CMK (cell line): ENCODE results near the gene CHAC1.

Experiments used
- DNase-seq: peaks from one replicate; pipeline ENCODE4 v3.0.0-alpha.2; 2010; ENCODE audit warnings: low read depth

CHAC1 gene, protein sequence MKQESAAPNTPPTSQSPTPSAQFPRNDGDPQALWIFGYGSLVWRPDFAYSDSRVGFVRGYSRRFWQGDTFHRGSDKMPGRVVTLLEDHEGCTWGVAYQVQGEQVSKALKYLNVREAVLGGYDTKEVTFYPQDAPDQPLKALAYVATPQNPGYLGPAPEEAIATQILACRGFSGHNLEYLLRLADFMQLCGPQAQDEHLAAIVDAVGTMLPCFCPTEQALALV

DNA sequence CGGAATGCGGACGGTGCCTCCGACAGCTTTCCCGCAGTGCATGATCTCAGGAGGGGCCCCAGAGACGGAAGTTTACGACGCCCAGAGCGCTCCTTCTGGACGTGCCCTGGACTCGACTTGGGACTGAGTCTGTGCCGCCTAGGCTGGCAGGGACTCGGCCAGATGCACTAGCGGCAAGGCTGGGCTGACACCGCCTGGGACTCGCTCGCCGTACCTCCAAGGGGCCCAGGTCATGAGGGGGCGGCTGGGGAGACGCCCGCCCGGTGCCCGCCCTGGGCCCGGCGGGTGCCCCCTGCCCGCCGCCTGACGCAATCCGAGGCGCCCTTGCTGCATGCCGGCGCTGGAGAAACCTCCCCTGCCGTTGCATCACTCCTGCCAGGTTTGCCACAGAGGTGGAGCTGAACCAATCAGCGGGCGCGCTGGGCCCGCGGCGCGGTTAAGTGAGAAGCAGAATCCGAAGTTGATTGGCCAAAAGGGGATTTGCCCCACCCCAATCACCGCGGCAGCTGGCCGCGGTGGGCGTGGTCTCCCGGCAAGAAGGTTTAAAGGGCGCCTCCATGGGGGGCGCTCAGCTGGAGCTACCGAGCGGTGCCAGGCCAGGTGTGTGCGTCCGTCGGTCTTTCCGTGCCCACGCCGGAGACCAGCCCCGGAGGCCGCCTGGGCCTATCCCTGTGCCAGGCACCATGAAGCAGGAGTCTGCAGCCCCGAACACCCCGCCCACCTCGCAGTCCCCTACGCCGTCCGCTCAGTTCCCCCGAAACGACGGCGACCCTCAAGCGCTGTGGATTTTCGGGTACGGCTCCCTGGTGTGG, at the start of gene CHAC1:
Gene CHAC1, plus strand, starts transcription at position 571 of the 812 bp plus-strand sequence. Its CDS starts 113 bp downstream, at position 684.
- peak; percentile 91 for DNase-seq

DNA sequence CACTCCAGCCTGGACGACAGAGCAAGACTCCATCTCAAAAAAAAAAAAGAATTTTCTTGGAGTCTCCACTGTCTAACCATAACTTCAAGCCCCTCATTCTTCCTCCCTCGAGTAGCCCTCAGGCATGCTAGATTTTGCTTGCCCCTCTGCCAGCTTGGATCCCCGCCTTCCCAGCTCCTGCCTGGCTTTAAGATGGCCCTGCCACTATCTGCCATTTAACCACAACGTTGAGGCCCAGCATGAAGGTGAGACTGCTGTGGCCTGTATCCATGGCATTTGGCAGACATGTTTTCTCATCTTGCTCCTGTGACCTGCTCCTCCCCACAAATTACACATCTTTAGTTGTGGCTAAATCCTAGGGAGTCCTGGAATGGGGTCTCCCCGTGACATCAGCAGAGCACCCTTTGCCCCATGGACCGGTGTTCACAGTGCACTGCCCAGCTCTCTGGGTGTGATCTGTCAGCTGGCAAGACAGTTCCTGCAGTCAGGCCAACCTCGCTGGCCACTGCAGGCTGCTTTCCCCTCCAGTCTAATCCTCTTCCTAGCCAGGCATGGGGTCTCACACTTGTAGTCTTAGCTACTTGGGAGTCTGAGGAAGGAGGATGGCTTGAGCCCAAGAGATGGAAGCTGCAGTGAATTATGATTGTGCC, 48.6 kb upstream of the CHAC1 start:
- no peak for DNase-seq

DNA sequence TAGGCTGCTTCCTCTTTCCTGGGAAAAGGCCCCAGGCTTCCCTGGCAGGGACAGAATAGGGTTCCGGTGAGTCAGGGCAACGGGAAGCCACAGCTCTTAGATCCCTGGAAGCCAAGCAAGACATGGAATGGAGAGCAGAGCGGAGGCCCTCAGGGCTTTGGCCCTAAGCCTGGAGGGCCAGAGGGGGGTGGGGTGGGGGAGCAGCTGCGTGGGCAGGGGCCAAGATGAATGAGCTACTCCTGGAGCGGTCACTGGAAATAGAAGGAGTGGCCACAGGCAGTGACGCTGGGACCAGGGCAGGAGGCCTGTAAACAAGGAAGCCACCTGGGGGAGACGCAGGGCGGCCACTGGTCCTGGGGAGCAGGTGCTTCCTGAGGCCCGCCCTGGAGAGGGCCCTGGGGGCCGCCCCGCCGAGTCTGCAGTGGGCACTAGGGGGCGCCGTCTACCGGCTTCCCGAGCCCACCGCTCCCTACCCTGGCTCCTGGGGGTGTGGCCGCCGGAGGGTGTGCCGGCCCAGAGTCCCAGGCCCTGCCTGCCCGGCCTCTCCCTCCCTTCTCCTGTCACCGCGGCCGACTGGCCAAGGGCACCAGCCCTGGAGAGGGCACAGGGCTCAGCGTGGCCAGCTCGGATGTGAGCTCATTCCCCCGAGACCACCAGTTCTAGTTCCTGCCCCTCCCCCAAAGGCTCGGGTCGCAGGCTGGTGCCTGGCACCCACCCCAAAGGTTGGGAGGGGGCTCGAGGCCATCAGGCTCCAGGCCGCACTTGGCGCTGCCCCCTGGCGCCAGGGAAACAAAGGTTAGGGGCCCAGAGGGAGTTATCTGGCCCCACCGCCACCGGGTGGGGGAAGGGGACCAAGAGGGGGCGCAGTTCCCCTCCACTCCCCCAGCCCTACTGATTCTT, 46.9 kb upstream of the CHAC1 start:
- no peak for DNase-seq

DNA sequence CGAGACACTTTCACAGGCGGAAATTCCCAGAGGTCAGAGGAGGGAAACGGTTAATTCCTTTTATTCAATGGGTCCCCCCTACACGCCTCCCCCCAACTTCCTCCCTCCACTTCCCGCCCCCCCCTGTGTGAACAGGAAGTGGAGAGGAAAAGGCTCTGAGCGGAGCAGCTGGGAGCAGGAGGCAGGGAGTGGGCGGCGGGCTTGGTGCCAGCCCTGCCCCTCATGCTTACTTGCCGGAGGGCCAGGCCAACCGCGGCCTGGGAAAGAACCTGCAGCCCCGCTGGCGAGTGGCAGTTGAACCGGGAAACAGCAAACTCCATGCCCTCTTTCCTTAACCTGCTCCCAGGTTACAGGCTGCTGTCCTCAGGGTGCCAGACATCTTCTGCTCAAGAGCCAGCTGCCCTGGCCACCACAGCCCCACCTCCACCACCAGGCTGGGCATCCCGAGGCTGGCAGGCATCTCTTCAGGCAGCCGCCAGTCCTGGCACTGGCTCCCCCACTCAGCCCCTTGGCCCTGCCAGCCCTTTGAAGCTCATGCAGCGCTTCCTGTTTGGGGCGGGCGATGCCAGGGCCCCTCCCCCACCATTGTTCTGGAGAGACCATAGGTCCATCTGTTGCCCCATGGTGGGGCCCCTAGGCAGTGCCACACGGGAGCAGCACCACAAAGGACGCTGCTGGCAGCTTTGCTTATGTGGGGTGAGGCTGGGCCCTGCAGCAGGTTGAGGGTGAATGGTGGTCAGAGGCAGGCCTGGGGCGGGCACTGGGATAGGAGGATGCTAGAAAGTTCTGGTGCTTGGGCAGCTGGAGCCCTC, 46.1 kb upstream of the CHAC1 start:
- DNase-seq, result no peak

DNA sequence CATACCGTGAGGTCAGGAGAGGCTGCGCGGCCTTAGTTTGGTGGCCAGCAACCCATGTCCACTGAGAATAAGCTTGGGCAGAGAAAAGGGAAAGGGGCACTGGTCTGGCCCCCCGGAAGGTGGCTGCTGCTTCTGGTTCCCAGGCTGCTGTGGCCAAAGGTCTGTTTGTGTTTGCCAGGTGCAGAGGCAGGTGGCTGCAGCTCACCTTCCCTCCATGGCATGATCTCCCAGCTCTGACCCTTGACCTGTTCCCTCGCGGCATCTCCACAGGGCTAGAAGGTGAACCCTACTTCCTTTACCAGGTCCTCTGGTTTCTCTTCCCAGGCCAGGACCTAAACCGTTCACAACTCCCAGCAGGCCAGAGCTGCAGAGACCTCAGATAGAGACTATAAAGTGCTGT, 45.2 kb upstream of the CHAC1 start:
- no peak for DNase-seq

DNA sequence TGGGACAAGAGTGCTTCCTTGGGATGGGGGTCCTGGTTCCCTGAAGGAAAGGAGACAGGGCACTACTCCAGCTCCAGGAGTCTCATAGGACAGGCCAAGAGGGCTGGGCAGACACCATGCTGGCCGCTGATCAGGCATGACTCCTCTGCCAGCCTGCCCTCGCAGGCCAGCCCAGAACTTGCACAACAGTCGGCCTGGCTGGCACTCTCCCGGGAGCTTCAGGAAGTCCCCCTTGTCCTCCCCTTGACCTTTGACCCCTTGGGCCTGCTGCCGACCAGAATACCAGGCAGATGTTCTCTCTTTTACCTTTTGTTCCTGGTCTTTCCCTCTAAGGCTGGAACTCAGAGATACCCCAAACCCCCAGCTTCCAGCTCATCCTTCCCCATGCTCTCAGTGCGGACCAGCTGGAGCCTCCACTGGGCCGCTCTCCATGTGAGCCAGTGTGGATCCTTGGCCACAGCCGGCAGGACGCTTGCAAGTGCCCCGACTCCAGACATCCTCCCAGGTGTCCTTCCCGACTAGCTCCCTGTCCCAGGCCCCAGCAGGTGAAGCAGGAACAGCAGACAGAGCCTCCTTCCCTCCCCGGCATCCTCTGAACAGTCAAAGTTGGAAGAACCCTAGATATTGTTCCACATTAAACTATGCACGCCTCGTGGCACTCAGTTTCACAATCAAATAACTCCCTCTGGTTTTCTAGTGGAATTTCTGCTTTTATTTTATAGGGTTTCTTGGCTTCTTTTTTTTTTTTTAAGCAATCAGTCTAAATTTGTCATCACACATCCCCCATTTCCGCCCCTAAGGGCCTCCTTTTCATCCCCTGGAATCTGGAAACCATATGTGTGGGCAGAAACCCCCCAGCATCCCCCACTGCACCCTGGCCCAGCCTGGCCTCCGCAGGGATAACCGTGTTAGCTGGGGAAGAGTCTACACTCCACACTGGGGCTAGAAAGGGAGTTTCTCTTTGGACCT, 43.3 kb upstream of the CHAC1 start:
- DNase-seq, result no peak

DNA sequence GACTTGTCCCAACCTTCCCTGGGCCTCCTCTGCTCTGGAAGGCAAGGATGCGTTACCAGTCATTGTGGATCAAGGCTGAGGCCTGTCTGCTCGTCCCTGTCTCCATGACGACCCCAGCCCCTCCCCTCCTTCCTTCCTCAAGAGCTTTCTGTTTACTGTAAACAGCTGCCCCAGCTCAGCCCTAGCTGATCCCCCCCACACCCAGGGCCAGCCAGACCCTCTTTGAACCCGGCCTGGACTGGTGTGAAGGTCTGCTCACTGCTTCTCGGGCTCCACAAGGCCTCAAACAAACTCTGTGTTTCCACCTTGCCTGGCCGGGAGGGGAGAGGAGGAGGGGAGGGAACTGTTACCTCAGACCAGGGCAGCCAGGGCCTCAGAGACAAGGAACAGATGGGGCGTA, 42.1 kb upstream of the CHAC1 start:
- DNase-seq, result no peak

DNA sequence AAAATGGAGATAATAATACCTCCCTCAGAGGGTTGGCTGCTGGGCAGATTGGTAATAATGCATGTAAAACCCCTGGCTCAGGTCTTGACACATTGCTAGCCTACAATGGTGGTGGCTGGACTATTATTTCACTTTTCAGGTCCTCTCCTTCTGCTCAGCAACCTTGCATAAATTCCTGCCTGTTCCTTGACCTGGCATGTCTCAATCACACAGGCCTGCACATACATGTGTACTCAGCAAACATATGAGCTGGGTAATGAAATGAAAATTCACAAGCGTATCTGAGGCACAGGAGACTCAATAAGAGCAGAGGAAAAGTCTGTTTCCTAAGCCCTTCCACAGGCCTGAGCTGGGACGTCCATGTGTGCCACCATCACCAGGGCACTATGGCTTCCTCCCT, 41.6 kb upstream of the CHAC1 start:
- no peak for DNase-seq

DNA sequence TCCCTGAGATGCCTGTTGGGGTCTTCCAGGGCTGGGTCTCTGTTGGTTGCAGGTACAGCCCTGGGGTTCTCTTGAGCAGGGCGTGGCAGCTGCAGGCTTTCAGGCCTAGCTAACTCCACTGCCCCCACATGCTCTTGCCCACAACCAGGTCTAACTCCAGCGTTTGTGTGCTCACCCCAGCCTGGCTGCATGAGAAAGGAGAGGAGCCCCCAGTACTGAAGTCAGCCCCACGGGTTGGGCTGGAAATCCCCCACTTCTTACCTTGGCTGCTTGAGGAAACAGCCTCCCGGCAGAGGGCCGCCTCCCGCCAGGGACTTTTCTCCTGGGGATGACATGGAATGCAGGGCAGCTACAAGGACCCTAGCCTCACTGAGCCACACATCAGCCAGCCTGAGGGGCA, 40.8 kb upstream of the CHAC1 start:
- no peak for DNase-seq

DNA sequence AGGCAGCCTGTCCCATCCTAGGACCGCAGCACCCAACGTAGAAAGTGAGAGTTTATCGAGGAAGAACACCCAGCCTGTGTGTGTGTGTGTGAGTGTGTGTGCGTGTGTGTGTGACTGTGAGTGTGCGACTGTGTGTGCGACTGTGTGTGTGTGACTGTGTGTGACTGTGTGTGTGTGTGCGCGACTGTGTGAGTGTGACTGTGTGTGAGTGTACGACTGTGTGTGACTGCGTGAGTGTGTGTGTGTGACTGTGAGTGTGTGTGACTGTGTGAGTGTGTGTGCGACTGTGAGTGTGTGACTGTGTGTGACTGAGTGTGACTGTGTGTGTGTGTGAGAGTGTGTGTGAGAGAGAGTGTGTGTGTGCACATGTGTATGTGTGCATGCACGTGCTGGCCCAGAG, 39.3 kb upstream of the CHAC1 start:
- DNase-seq, result no peak

DNA sequence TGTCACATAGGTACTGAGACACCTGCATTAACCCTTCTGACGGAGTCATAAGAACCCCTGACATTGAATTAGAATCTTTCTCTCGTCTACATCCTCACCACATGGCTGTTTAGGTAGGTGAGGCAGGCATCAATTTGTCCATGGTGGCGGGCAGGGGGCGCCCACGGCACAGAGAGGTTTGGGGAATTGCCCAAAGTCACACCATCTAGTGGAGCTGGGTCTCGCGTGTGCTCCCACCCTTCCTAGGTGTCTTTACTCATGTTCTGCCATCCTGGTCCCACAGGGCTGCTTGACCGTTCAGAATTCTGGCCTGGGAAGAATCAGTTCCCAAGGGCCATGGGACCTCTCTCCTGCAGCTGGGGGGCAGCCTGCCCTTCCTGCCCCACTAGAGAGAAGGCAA, 38.8 kb upstream of the CHAC1 start:
- no peak for DNase-seq

DNA sequence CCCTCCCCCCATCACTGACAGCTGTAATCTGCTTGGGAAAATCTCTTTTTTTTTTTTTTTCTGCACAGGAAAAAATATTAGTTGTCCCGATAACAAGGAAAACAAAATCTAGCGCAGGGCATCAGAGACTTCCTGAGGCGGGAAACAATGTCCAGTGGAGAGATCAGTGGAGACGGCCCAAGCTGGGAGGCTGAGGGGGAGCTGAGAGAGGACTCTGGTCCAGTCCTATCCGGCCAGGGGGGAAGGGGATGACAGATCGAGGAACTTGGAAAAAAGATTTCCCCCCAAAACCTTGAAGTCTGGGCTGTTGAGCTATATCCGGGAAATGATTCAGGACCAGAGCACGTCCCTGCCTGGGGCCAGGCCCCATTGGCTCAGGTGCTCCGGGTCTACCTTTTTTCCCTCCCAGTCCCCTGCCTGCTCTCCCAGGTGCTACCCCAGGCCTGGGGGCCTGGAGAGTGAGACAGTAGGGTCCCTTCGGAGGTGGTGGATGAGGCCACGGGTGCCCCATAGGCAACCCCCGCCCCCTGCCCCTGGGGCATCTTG, 38.1 kb upstream of the CHAC1 start:
- no peak for DNase-seq

DNA sequence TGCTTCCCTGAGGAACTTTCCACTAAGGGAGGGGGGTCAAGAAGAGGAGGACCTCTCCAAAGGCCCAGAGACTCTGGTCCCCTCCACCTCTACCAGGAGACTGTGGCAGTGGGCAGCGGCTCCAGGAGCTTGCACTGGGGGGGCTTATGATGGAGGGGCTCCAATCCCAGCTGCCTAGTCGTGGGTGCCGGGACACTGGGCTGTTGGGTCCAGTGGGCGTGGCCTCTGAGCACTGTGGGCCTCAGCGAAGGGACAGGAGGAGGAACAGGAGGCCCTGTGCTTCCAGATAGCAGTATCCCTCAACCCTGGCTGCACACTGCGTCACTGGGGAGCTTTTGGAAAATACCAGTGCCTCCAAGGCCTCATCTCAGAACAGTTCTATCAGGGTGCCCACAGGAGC, 37.6 kb upstream of the CHAC1 start:
- no peak for DNase-seq

DNA sequence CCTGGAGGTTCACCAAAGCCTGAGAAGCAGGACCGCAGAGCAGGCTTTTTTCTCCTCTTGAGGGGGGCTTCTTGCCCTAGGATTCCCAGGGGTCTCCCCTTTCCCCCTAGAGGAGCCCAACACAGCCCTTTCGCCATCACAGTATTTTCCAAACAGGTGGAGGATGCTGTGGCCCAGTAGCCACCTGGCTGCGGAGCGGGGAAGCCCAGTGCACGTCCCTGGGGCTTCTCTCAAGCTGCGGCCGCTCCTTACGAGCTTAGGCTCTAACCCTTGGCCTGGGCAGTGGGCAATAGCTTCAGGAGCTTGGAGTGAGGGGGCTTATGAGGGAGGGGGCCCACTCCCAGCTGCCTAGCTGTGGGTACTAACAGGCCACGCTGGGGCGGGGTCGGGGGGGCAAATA, 35.7 kb upstream of the CHAC1 start:
- DNase-seq, result no peak

DNA sequence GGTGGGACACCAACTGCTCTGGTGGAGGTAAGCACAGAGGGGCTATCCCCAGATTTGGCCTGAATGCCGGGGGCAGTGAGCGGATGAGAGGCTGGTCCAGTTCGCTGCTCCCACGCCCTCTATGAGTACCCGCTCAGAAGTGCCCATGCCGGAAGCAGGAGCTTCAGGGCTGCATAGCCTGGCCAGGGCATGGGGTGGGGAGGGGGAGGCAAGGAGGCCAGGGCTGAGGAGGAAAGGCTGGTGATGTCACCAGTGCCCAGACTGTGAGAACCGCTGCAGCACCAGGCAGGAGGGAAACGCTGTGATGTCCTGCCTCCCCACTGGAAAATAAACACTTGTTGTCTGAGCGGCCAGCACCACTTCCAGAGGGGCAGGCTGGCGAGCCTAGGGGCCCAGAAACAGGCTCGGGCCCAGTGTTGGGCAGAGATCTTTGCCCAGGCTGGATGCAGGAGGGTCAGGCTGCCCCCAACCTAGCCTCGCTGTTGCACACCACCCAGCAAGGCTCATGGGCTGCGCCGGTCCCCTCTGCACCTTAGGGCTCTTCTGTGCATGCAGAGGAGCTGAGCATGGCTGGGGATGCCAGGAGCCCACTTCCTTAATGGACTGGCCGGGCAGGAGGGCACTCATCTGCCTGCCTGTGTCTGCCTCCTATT, 35.0 kb upstream of the CHAC1 start:
- no peak for DNase-seq

DNA sequence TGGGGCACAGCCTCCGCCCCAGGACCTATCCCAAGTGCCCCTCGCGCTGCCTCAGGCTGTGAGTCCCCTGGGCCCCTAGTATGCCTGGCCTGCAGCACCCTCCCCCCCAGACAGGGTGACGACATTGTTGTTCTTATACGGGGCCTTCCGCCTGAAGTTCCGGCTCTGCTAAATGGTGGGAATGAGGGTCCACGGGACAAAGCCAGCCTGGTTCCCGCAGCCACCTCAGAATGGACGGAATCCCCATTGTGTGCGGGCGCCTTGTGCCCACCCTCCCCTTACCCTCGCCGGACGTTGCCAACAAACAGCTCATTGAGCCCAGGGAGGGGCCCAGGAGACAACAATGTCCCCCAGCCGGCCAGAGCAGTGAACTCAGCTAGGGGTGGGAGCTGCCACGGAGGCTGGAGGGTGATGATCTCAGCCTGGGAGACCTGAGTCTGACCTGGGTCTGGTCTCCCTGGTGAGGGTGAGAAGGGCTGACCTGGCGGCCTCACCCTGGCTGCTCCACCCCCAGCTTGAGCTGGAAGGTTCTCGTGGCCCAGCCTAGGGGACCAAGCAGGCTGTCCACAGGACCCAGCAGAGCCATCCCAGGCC, 34.4 kb upstream of the CHAC1 start:
- DNase-seq, result no peak

DNA sequence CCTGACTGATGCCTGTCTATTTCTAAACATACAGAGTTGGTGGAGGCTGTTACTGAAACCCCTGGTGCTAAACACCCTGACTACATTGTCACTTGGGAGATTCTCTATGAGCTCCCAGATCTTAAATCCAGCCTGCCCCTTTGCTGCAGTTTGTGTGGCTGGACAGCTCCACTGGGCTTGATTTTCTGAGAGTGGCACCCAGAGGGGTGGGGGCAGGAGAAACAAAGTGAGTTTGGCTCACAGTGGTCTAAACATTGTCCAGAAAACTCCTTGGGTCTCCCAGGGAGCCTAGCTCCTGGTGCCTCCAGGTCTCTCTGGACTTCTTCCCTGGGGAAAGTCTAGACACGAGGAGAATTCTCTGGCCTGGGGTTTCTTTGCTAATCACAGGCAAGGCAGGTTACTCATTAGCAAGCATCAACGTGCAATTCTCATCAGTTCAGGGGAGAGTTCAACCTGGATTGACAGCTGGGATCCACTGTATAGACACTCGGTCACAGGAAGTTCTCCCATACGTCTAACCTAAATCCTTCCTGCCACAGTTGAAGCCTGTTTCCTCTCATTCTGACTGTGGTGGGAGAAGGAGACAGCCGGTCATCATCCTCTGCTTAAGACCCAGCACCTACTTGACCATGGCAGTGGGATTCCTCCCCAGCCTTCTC, 31.2 kb upstream of the CHAC1 start:
- DNase-seq, result no peak

DNA sequence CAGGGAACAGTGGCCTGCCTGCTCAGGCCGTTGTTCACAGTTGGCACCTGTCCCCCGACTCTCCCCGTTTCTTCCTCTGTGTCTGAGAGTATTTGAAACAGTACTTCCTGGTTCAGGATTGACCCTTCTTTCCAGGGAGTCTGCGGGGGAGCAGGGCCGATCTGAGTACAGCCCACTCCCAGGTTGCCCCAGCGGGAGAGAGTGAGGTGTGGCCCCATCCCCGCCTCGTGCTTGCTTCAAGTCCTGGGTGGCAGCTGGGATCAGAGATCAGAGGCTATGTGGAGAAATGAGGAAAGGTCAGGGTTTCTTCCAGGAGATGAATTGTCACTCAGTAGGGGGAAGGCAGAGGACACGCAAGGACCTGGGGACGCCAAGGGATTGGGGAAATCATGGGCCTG, 30.7 kb upstream of the CHAC1 start:
- DNase-seq, result no peak
